IPS-11a (cell line): ENCODE results near the gene UCP3.

Experiments
- H3K4me3 ChIP-seq: one replicate; pipeline ENCODE4 v1.5.1; 2013; ENCODE audit warnings: low read depth, low read length, control low read depth

The UCP3 gene

GRCh38 chr11:73980001-73980961 is 28.6 kb downstream of the UCP3 start:
- no peak overlapping the region for H3K4me3 ChIP-seq

GRCh38 chr11:73978576-73979086 is 30.3 kb downstream of the UCP3 start:
- H3K4me3 ChIP-seq = no peak overlapping the region

- no peak overlapping the region for H3K4me3 ChIP-seq
Observed at GRCh38 chr11:73977856-73978519, 30.9 kb downstream of the UCP3 start.

GRCh38 chr11:73976451-73977151 is 32.3 kb downstream of the UCP3 start:
- no peak overlapping the region for H3K4me3 ChIP-seq

GRCh38 chr11:73975479-73975757 is 33.5 kb downstream of the UCP3 start:
- no peak overlapping the region for H3K4me3 ChIP-seq

- H3K4me3 ChIP-seq = no peak overlapping the region
Observed at GRCh38 chr11:73974604-73975478, 34.0 kb downstream of the UCP3 start.

GRCh38 chr11:73972620-73973449 is 36.0 kb downstream of the UCP3 start:
- H3K4me3 ChIP-seq = no peak overlapping the region

- no peak overlapping the region for H3K4me3 ChIP-seq
Observed at GRCh38 chr11:73972187-73972586, 36.7 kb downstream of the UCP3 start.

GRCh38 chr11:73971175-73971719 is 37.6 kb downstream of the UCP3 start:
- H3K4me3 ChIP-seq = no peak overlapping the region

- no peak overlapping the region for H3K4me3 ChIP-seq
Observed at GRCh38 chr11:73969991-73970800, 38.7 kb downstream of the UCP3 start.

GRCh38 chr11:73969091-73969490 is 39.8 kb downstream of the UCP3 start:
- H3K4me3 ChIP-seq = no peak overlapping the region

- H3K4me3 ChIP-seq = no peak overlapping the region
Observed at GRCh38 chr11:73968356-73968966, 40.4 kb downstream of the UCP3 start.

- no peak overlapping the region for H3K4me3 ChIP-seq
Observed at GRCh38 chr11:73965764-73966121, 43.1 kb downstream of the UCP3 start.

GRCh38 chr11:73965076-73965763 is 43.7 kb downstream of the UCP3 start:
- no peak overlapping the region for H3K4me3 ChIP-seq

- no peak overlapping the region for H3K4me3 ChIP-seq
Observed at GRCh38 chr11:73963861-73964260, 45.0 kb downstream of the UCP3 start.

- H3K4me3 ChIP-seq = no peak overlapping the region
Observed at GRCh38 chr11:73962101-73962705, 46.7 kb downstream of the UCP3 start.

- no peak overlapping the region for H3K4me3 ChIP-seq
Observed at GRCh38 chr11:73961321-73961720, 47.6 kb downstream of the UCP3 start.
